ENCODE data around the gene CDHR3. TPM values are rescaled to one million over a fixed set of nuclear protein-coding genes. Genes with fewer than 3 reads are reported as not detected.

Gene CDHR3
- total RNA-seq, 2 donors from 2014 or later: 0.79 TPM; not detected in 1

GRCh38 chr7:105935250-105935649 is 27.8 kb upstream of the CDHR3 start:
- Histone ChIP-seq H3K9me3 (no peaks in the 10 kb centered on the region), H3K27ac (no peak overlapping the region)

GRCh38 chr7:105937411-105937810 is 25.7 kb upstream of the CDHR3 start:
- DNase-seq (ENCODE audit: low spot score): no peak
- H3K9me3 ChIP-seq: no peaks in the 10 kb centered on the region
- no peaks in the 10 kb centered on the region for H3K4me1 ChIP-seq
- no peaks in the 10 kb centered on the region for H3K36me3 ChIP-seq
- H3K4me3 ChIP-seq: no peak overlapping the region
- no peak overlapping the region for H3K27ac ChIP-seq
- TF ChIP-seq CTCF (IDR thresholded peaks at IDR 0.05): no peak
- no peaks in the 10 kb centered on the region for H3K27me3 ChIP-seq

More at GRCh38 chr7:105935250-105935649, 27.8 kb upstream of the CDHR3 start:
- Histone ChIP-seq H3K27me3 (no peaks in the 10 kb centered on the region), H3K4me3 (no peak overlapping the region), H3K36me3 (no peaks in the 10 kb centered on the region), H3K4me1 (no peaks in the 10 kb centered on the region)
- no peak for DNase-seq (ENCODE audit: low spot score)
- TF ChIP-seq CTCF (IDR thresholded peaks at IDR 0.05): no peak

- DNase-seq (ENCODE audit: low spot score): no peak
- Histone ChIP-seq H3K36me3 (no peaks in the 10 kb centered on the region), H3K4me3 (no peak overlapping the region), H3K9me3 (no peaks in the 10 kb centered on the region), H3K27me3 (no peaks in the 10 kb centered on the region), H3K27ac (no peak overlapping the region), H3K4me1 (no peaks in the 10 kb centered on the region)
- TF ChIP-seq CTCF (IDR thresholded peaks at IDR 0.05): no peak
These were observed 23.0 kb upstream of the CDHR3 start for GRCh38 chr7:105940109-105940508.

GRCh38 chr7:105941596-105941995 is 21.5 kb upstream of the CDHR3 start:
- Histone ChIP-seq H3K4me3 (no peak overlapping the region), H3K27ac (no peak overlapping the region), H3K9me3 (no peaks in the 10 kb centered on the region), H3K4me1 (no peaks in the 10 kb centered on the region), H3K27me3 (no peaks in the 10 kb centered on the region), H3K36me3 (no peaks in the 10 kb centered on the region)
- no peak for TF ChIP-seq CTCF (IDR thresholded peaks at IDR 0.05)
- DNase-seq (ENCODE audit: low spot score): no peak

GRCh38 chr7:105943486-105943885 is 19.6 kb upstream of the CDHR3 start:
- Histone ChIP-seq H3K36me3 (no peaks in the 10 kb centered on the region), H3K4me1 (no peaks in the 10 kb centered on the region), H3K27me3 (no peaks in the 10 kb centered on the region), H3K27ac (no peak overlapping the region), H3K4me3 (no peak overlapping the region), H3K9me3 (no peaks in the 10 kb centered on the region)
- TF ChIP-seq CTCF (IDR thresholded peaks at IDR 0.05): no peak
- no peak for DNase-seq (ENCODE audit: low spot score)

- TF ChIP-seq CTCF (IDR thresholded peaks at IDR 0.05): no peak
- H3K4me1 ChIP-seq: no peaks in the 10 kb centered on the region
- peaks cover 0 to 1% of the 10 kb centered on the region in 2 donors for H3K9me3 ChIP-seq
- H3K4me3 ChIP-seq: no peak overlapping the region
- DNase-seq (ENCODE audit: low spot score): no peak
- no peaks in the 10 kb centered on the region for H3K36me3 ChIP-seq
- H3K27me3 ChIP-seq: no peaks in the 10 kb centered on the region
- no peak overlapping the region for H3K27ac ChIP-seq
These were observed 17.2 kb upstream of the CDHR3 start for GRCh38 chr7:105945848-105946247.

Data from right atrium auricular region (tissue), 2 donors.